Astrocyte of the cerebellum (primary cell): ENCODE results near the gene PPP3R1.

Experiments used
- DNase-seq: peaks from one replicate; pipeline ENCODE4 v3.0.0-alpha.2; 2011; ENCODE audit warnings: low read depth
- H3K4me3 ChIP-seq: 2 replicates; pipeline ENCODE4 v1.5.1; 2011; ENCODE audit warnings: mild to moderate bottlenecking, low read depth, low read length, moderate library complexity
- in situ Hi-C: cut with HindIII; loops from 2 replicates; pipeline ENCODE4 v1.10.0; 2017; ENCODE audit warnings: low sequenced_read_pairs
- TF ChIP-seq, protein P1 (sequence below): IDR thresholded peaks from 2 replicates; pipeline ENCODE4 v1.5.1; 2012; ENCODE audit warnings: low read length, low read depth, moderate library complexity, mild to moderate bottlenecking; ENCODE audit errors: missing control alignments

PPP3R1 gene

DNA sequence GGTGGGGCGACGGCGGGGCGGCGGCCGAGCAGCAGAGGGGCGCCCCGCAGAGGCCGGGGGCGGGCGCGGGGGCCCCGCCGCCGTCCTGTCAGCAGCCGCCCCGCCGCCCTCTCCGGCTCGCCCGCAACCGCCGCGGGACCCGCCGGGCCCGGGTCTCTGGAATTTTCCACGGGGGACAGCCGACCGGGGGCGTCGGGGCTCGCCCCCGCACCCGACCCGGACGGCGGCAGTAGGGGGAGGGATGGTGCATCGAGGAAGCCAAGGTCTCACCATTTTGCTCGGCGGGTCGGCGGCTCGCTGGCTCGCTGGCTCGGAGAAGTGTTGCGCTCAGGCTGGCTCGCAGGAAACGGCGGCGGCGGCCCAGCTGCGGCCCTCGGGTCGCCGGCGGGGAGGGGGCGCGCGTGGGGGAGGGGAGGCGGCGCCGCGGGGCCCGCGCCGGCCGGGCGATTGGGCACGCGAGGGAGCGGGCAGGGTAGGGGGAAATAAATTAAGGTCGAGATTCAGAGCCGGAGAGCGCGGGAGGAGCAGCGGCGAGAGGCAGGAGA, 405 bp downstream of the PPP3R1 start:
- in situ Hi-C loops: no loop called here
- H3K4me3 ChIP-seq: peak overlapping the region; percentile 79

GRCh38 chr2:68251187-68251854, 1.0 kb downstream of the PPP3R1 start:
- TF ChIP-seq, protein P1, sequence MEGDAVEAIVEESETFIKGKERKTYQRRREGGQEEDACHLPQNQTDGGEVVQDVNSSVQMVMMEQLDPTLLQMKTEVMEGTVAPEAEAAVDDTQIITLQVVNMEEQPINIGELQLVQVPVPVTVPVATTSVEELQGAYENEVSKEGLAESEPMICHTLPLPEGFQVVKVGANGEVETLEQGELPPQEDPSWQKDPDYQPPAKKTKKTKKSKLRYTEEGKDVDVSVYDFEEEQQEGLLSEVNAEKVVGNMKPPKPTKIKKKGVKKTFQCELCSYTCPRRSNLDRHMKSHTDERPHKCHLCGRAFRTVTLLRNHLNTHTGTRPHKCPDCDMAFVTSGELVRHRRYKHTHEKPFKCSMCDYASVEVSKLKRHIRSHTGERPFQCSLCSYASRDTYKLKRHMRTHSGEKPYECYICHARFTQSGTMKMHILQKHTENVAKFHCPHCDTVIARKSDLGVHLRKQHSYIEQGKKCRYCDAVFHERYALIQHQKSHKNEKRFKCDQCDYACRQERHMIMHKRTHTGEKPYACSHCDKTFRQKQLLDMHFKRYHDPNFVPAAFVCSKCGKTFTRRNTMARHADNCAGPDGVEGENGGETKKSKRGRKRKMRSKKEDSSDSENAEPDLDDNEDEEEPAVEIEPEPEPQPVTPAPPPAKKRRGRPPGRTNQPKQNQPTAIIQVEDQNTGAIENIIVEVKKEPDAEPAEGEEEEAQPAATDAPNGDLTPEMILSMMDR: peak; percentile 78
- in situ Hi-C loops: no loop called here
- DNase-seq: peak; percentile 66
- H3K4me3 ChIP-seq: peak overlapping the region; percentile 79

More for the DNA sequence above, 405 bp downstream of the PPP3R1 start:
- DNase-seq: no peak
- TF ChIP-seq, protein P1: no peak

GRCh38 chr2:68250652-68251186, 1.6 kb downstream of the PPP3R1 start:
- H3K4me3 ChIP-seq: peak overlapping the region; percentile 79
- TF ChIP-seq, protein P1: no peak
- DNase-seq: no peak
- in situ Hi-C loops: no loop called here

- in situ Hi-C loops: no loop called here
- no peak for DNase-seq
- TF ChIP-seq, protein P1: no peak
- peak overlapping the region; percentile 79 for H3K4me3 ChIP-seq
Measured at GRCh38 chr2:68250196-68250595, 2.1 kb downstream of the PPP3R1 start.

DNA sequence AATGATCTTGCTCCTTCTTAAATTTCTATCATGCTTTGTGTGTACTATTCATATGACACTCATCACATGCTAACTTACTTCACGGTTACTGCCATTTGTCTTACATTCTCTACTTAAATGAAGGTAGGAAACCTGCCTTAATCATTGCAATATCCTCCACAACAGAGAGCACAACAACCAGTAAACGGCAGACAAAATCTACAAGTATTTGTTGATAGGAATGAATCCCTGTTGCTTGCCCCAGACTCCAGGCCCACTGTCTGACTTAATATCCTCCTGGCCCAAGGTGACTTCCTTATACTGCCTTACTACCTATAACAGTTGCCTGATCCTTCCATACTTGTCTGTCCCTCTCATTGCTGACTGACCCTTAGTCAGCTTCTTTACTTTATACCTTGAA, 3.5 kb downstream of the PPP3R1 start:
- TF ChIP-seq, protein P1: no peak
- no peak for DNase-seq
- in situ Hi-C loops: no loop called here
- H3K4me3 ChIP-seq: no peak overlapping the region

- H3K4me3 ChIP-seq: no peak overlapping the region
- TF ChIP-seq, protein P1: no peak
- no peak for DNase-seq
- in situ Hi-C loops: no loop called here
Measured at GRCh38 chr2:68248361-68248760, 4.0 kb downstream of the PPP3R1 start.
